ENCODE measurements around the gene RAB11FIP4.

The RAB11FIP4 gene

GRCh38 chr17:31431098-31431851 lies 39.8 kb downstream of the RAB11FIP4 start:
- DNase-seq (ENCODE audit: low spot score) (no peak), ATAC-seq (ENCODE audit: low read depth) (no peak)
- no peaks in the 10 kb centered on the region for H3K9me3 ChIP-seq (ENCODE audit: severe bottlenecking)
- H3K27ac ChIP-seq (ENCODE audit: poor library complexity, severe bottlenecking): no peak overlapping the region
- H3K27me3 ChIP-seq (ENCODE audit: insufficient read depth, poor library complexity, severe bottlenecking): no peaks in the 10 kb centered on the region
- TF ChIP-seq CTCF (IDR thresholded peaks at IDR 0.05; ENCODE audit: poor library complexity, severe bottlenecking): no peak
- no peaks in the 10 kb centered on the region for H3K36me3 ChIP-seq (ENCODE audit: low read depth)
- no peak overlapping the region for H3K4me3 ChIP-seq (ENCODE audit: severe bottlenecking)
- H3K4me1 ChIP-seq (ENCODE audit: insufficient read depth, poor library complexity, severe bottlenecking): no peaks in the 10 kb centered on the region

- Histone ChIP-seq H3K27ac (ENCODE audit: poor library complexity, severe bottlenecking) (no peak overlapping the region), H3K36me3 (ENCODE audit: low read depth) (no peaks in the 10 kb centered on the region), H3K4me3 (ENCODE audit: severe bottlenecking) (no peak overlapping the region), H3K4me1 (ENCODE audit: insufficient read depth, poor library complexity, severe bottlenecking) (no peaks in the 10 kb centered on the region), H3K9me3 (ENCODE audit: severe bottlenecking) (no peaks in the 10 kb centered on the region), H3K27me3 (ENCODE audit: insufficient read depth, poor library complexity, severe bottlenecking) (no peaks in the 10 kb centered on the region)
- ATAC-seq (ENCODE audit: low read depth) (no peak; the same call in 2 of the 3 replicates), DNase-seq (ENCODE audit: low spot score) (no peak)
- no peak for TF ChIP-seq CTCF (IDR thresholded peaks at IDR 0.05; ENCODE audit: poor library complexity, severe bottlenecking)
These were observed 40.6 kb downstream of the RAB11FIP4 start for GRCh38 chr17:31431852-31432658.

GRCh38 chr17:31433091-31433790 lies 41.8 kb downstream of the RAB11FIP4 start:
- Histone ChIP-seq H3K27ac (ENCODE audit: poor library complexity, severe bottlenecking) (no peak overlapping the region), H3K9me3 (ENCODE audit: severe bottlenecking) (no peaks in the 10 kb centered on the region), H3K27me3 (ENCODE audit: insufficient read depth, poor library complexity, severe bottlenecking) (no peaks in the 10 kb centered on the region), H3K36me3 (ENCODE audit: low read depth) (no peaks in the 10 kb centered on the region), H3K4me3 (ENCODE audit: severe bottlenecking) (no peak overlapping the region), H3K4me1 (ENCODE audit: insufficient read depth, poor library complexity, severe bottlenecking) (no peaks in the 10 kb centered on the region)
- TF ChIP-seq CTCF (IDR thresholded peaks at IDR 0.05; ENCODE audit: poor library complexity, severe bottlenecking): no peak
- DNase-seq (ENCODE audit: low spot score) (no peak), ATAC-seq (ENCODE audit: low read depth) (no peak)

GRCh38 chr17:31433811-31434726 lies 42.6 kb downstream of the RAB11FIP4 start:
- Histone ChIP-seq H3K9me3 (ENCODE audit: severe bottlenecking) (no peaks in the 10 kb centered on the region), H3K27me3 (ENCODE audit: insufficient read depth, poor library complexity, severe bottlenecking) (no peaks in the 10 kb centered on the region), H3K4me1 (ENCODE audit: insufficient read depth, poor library complexity, severe bottlenecking) (no peaks in the 10 kb centered on the region), H3K4me3 (ENCODE audit: severe bottlenecking) (no peak overlapping the region), H3K36me3 (ENCODE audit: low read depth) (no peaks in the 10 kb centered on the region), H3K27ac (ENCODE audit: poor library complexity, severe bottlenecking) (no peak overlapping the region)
- DNase-seq (ENCODE audit: low spot score) (no peak), ATAC-seq (ENCODE audit: low read depth) (no peak)
- TF ChIP-seq CTCF (IDR thresholded peaks at IDR 0.05; ENCODE audit: poor library complexity, severe bottlenecking): no peak
